ENCODE measurements around the gene TBX20.
"Not testable (repeated sequence)": the region's sequence is repeated elsewhere in the genome, so short reads cannot be mapped to it uniquely, and the experiment has no call there.

TBX20 gene

DNA sequence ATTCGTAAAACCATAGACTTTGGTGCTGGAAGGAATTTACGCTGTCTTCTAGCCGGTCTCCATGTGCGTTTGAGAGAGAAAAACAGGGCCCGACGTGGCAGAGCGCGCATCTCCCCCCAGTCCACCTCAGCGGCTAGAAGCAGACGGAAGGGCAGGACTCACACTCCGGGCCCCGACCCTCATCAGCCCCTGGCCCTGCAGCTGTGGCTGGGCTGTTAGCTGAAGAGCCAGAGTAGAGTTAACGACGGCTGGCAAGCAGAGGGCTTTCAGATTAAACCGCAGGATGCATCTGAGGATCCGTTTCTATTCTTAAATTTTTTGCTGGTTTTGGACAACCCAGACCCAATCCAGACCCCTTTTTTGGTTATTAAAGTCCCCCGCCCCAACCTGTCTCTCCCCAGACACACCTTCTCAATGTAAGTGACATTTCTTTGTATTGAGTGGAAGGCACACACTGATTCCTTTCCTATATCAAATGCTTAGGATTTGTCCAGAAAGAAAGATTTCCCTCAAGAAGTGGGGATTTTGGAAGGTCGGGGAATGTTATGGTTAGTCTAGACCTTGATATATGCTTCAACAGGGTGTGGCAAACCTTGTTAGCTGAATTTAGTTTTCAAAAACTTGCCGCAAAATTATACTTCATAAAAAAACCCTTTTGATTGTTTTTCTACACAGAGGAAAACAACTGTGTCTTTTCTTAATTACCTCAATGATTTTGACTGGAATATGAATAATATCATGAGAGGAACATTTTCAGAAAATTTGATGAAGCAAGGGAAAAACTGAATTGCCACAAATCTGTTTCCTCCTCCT is 1.7 kb upstream of the TBX20 start:
- DNase-seq: no peak

DNA sequence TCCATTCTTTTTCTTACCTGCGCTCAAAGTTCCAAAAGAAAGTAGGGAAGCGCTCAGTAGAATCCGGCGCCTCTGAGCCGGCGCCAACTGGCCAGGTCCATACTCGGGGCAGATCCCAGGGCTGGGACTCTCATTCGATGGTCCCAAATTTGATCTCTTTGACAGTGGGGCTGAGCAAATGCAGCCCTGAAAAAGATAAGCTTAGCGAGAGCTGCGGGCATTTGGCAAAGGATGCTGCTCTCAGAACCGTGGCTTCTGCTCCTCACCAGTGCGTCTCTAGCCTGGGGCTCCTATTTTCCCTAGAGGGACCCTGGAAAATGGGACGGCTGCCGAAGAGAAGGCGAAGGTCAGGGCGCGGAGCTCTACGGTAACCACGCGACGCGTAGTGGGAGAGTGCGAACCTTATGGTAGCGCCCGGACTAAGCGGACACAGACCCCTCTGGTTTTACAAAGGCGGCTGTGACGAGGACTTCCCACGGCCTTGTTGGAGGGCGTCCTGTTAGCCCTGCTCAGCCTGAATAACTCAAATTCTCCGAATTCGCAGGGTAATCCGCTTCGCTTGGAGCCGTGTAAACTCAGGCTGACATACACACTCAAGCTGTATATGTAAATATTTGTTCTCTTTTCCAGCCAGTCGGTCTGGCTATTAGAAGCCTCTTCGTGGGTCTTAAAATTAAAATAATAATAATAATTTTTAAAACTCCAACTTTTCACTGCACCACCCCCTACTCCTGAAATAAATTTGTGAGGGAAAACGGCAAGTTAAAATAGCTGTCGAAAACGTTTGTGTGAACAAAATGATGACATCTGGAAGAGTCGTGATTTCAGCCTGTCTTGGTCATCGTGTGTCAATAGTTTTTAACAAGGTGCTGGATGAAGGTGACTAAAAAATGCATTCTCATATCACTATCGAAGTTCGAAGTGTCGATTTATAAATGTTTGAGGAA is 869 bp upstream of the TBX20 start:
- DNase-seq: no peak

DNA sequence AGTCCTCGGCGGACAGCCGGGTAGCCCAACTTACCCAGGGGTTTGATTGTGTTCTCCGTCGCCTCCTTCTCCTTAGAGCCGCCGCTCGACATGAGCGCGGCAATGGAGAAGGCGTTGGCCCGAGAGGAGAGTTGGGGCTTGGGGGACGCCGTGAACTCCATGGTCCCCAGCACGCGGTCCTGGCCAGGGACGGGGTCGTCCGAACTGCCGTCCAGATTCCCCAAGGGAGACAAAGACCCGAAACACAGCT is 515 bp downstream of the TBX20 start:
- DNase-seq: no peak

DNA sequence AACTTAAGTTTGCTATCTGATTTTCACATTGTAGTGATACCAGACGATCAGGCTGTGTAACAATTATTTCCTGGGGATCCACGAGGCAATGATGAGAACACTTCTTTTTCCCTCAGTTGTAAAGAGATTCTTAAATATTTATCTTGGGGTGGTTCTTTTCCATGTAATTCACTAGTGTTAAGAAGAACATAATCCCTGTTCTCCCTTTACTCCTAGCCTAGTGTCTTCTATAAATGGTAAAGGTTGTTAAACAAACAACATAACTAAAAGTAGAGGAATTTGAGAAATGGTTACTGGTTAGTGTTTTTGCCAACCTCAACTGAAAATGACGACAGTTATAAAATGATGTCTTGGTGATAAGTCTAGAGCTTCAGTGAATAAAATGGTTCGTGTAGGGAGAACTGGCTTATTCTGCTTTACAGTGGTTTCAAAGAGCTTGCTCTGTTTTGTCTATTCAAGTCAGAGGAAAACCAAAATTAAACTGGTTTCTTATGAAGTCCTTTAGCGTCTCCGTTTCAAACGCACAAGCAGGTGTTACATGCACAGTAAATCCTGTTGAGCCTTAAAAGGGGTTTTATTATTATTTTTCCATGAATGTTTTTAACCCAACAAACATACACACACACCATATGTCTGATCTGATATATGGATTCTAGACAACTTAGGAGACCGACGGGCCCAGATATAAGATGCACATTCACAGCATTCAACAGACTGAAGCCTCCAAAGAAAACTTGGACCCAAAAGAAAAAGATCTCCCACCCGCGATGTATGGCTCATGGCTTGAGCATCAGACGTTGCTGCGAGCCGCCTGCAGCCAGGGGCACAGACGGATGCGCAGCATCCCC is 1.1 kb downstream of the TBX20 start:
- no peak for DNase-seq

DNA sequence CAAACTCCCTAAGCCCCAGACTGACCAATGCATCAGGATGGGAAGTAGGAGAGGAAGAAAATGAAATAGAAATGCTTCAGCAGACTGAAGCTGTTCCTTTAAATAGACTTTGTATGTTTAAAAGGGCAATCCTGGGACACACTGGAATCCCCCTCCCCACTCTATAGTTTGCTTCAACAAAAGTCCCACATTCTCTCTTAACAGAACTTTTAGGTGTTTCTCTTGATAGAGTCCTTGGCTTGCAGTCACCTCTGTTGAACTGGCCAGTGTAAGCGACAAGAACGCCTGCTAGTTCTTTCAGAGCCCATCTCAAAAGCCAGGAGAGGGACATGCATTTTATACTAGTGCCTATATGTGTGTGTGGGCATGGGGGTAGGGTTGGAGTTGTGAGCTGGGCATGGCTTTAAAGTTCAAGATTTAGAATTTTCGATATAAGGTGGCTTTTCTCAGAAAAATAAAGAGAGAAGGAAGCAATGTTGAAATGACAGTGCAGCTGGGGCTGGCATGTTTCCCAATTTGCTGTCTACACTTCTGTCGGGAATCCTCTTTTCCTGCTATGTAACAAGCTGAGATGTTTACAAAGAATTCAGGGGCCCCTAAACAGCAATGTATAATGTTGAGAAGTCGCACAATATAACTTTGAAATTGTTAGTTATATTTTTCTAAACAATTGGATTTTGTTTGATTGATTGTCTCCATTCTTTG is 2.1 kb downstream of the TBX20 start:
- DNase-seq: no peak

DNA sequence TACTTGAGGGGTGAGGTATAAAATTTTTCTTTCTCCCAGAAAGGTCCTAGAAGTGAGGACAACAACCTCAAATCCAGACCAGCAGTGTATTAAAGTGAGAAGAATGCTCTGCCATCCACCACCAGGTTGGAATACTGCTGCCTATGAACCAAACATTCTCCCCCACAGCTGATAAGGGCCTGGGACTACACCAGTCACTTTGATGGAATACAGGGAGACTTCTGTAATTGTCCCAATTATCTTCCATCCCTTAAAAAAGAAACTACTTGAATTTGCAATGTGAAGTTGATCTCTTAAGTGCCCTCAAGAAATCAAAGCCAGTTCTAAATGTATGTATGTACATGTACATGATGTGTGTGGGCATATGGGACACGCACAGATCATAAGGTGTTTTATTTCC is 3.0 kb downstream of the TBX20 start:
- DNase-seq: no peak

DNA sequence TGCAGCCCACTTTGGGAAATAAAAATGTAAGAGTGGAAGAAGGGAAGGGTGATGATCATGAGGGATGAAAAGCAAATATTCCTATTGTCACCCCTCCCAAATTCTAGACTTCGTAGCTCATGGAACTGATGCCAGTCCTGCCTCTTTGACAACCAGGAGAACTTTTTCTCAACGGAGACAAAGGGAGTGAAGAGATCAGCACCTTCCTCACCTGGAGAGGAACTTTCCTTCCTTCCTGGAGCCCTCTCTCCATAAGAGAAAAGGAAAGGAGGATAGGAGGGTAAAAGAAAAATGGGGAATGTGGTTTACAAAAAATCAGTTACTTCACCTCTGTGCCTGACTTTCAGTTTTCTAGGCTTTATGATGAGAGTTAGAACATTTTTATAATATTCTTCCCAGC is 3.4 kb downstream of the TBX20 start:
- DNase-seq: no peak

DNA sequence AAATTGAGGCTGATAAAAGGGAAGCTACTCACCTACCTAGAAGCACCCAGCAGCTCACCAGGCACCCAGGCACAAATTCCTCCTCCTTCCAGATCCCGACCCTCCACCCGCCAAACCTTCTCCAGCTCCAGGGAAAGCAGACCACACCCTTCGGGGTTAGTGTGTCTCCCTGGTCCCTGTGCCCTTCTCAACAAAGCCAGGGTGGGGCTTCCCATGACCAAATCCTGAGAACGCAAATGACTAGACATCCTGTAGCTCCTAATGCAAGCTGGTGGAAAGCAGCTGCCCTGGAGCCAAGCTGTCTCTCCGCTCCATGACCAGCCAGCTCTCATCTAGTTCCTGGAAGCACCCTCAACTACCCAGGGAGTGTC is 4.4 kb downstream of the TBX20 start:
- DNase-seq: no peak

DNA sequence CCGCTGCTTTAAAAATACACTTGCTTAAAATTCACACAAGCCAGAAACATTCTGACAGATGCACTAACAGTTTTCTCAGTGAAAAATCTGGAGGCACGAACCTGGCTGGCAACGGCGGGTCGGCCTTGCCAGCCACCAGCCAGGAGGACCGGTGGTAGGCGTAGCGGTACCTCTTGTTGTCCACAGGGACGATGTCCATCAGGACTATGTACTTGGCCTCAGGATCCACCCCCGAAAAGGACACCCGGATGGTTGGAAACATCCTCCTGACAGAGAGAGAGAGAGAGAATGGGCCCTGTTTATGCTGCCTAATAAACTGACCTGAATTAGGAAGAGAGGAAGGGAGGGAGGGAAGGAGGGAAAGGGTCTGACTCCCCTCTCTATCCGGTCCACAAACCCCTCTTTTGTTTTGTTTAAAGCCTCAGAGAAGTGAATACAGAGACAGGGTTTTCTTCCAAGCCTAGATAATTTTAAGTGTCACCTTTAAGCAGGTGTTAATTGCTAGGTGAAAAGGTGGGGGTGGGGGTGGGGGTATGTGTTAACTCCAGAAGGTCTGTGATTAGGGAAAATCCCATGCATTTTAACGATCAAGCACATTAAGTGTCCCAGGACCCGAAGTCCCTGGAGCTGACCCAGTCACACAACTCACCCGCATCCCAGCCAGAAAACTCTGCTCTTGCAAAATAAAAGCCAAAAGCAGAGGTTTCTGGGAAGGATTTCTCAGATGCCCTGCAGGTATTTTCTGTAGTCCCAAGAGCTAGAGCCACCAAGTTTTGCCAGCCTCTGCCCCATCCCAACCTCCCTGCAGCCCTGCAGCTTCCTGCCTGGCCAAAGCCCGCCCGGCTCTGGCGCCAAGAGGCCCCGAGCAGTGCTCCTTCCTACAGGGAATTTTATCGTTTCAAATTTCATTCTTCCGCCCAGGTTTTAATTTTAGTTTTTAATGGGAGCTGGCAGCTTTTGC is 5.0 kb downstream of the TBX20 start:
- no peak for DNase-seq

DNA sequence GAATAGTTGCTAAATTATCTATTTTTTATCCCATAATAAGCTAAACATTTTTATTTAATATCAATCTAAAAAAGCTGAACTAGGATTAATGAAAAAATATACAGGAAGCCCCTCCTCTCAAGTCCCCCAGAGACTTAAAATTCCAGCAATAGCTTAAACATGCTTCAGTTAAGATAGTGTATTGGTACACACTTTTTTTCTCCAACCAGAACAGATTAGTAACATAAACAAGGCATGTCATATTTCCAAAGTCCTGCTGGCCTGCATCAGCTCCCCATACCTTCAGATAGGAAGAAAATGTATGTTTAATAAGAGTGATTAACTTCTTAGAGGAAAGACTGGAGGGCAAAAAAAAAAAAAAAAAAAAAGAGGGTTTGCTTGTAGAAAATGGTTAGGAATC is 7.1 kb downstream of the TBX20 start:
- no peak for DNase-seq

DNA sequence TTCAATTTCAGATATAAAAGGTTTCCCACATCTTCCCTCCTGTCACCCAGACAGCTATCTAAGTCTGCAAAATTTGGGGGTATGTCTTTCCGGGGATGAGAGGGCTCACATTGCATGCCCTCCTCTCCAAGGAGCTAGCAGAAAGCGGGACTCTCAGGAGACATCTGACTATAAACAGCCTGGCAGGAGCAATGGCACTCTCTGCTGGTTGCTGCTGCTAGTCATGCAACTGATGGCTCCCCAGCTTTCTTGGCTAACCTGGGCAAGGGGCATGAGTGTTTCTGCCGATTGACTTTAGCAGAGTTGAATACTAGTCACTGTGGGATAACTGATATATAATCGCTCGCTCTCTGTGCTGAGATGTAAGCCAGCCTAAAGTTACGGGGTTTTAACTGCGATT is 12.0 kb downstream of the TBX20 start:
- DNase-seq: no peak

DNA sequence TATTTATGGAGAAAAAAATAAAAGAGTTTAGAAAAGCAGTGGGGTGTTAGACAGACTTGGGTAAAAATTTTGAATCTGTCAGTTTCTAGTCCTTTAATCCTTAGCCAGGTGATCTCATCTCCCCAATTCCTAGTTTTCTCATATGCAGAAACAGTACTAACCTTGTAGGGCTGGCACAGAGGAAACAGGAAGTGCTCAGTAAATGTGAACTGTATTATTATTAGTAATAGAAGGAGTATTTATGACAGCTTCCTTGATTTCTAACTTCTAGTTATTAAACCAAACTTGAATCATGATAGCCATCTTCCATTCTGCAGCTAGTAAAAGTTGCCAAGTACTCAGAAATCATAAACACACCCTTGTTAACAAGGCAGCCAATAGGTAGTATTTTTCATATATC is 12.5 kb downstream of the TBX20 start:
- no peak for DNase-seq

DNA sequence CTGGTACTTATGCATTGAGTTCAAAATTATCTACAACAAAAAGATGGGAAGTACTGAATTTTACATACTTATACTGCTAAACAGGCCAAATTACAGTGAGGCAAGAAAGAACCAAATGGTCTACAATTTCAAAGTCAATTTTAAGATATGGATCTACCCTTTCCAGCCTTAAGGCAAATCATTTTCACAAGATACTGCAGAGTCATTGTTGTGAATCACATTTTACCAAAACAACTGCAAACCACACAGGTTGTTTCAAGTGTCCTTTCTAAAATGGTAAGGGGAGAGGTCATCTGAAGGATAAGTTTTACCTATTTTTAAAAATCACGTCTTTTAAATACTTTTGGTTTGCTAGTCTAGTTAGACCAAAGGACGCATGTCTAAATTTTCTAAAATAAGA is 12.9 kb downstream of the TBX20 start:
- DNase-seq: not testable (repeated sequence)

DNA sequence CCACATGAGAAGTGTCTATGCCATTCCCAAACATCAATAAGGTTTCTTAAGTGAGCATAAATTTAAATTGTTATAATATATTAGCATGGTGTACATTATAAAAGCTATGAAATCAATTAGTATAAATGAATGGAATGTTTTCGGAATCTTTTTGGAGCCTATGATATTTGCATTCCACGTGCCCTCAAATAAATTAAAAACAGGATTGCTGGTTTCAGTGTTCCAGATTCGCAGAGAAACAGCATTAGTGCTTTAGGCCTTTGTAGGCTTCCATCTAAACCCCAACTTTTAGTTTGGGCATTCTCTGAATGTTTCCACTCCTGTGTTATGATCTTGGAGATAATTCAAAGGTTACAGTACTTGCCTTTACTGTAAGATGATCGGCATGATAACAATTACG is 15.4 kb downstream of the TBX20 start:
- not testable (repeated sequence) for DNase-seq

DNA sequence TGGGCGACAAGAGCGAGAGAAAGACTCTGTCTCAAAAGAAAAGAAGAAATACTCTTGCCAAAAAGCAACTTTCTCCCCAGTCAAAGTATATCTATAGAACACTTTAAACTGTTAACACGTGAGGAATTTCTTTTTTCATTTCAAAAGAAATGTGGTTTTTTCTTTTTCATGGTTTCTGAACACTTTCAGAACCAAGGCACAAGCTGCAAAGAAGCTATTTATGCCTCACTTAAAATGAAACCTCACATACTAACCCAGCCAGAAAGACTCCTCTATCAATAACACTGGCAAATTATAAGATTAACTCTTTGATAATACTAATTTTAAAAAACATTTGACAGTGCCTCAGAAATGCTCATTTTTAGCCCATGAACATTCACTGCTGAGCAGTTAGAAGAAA is 20.9 kb downstream of the TBX20 start:
- no peak for DNase-seq

DNA sequence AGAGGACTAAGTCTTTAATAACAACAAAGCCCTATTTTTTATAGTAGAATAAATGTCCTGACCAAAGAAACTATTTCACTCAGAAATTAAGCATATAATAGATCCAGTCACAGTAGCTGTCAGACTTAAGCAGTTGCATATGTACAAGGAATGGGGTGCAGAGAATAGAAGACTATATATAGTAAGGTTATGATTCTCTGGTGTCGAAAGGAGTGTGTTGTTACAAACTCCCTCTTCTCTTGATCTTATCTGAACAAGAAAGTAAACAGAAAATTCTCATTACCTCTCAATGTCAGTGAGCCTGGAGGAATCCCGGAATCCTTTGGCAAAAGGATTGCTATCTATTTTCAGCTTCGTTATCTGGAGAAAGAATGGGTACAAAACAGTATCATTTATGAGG is 22.7 kb downstream of the TBX20 start:
- not testable (repeated sequence) for DNase-seq

DNA sequence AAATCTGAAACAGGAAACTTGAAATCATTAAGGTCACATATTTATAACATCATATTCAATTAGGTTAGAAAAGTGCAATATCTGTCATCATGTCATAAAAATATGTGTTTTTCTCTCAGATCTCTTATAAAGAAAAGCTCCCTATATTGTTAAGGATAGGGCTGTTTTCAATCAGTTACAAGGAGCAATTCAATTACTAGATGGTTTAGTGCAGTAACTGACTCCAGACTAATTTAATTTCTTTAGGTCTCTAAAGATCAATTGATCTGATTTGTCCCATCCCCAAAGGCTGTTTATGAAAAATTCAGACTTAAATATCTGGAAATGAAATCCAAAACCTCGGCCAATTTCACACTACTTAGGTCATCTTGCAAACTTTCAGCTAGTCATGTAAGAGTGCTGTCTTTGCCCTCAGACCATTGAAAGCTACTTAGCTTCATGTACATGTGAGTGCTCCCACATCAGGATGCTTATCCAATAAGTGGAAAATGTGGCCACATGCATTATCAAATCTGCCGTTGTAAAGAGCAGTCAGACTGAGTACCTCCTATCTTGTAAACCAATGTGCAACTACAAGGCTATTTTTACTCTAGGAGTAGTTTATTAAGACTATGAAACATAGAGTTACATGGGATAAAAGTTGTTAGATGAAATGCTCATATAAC is 24.7 kb downstream of the TBX20 start:
- not testable (repeated sequence) for DNase-seq

DNA sequence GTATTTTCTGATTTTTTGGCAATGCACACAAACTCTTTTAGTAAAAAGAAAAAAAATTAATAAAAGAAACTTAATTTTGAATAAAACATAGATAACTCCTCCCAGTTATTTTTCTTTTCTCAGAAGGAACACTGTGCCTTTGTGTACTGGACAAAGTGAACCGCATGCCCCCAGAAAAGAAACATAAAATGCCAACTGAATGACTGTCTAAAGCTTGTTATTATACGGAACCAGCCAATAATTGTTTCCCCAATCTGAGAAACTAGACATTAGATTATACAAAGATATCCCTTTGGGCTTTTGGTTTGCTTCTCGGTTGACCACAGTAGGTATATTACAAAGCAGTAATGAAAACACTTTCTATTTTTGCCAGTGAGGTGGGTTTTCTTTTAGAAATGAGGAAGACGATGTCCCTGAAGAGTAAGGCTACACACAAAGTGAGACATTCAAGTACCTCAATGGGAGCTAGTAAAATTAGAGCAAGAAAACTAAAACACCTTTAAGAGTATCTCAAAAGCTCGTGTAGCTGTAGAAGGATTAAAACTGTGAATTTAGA is 25.3 kb downstream of the TBX20 start:
- not testable (repeated sequence) for DNase-seq

DNA sequence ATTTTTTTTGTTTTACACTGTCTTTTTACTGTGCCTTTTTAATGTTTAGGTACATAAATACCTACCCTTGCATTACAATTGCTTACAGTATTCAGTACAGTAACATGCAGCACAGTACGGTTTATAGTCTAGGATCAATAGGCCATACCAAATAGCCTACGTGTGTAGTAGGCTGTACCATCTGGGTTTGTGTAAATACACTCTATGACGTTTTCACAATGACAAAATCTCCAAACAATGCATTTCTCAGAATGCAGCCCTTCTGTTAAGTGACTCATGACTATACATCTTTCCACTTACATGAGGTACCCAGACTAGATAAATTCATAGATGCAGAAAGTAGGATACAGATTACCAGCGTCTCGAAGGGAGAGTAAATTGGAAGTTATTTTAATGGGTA is 26.5 kb downstream of the TBX20 start:
- DNase-seq: not testable (repeated sequence)

DNA sequence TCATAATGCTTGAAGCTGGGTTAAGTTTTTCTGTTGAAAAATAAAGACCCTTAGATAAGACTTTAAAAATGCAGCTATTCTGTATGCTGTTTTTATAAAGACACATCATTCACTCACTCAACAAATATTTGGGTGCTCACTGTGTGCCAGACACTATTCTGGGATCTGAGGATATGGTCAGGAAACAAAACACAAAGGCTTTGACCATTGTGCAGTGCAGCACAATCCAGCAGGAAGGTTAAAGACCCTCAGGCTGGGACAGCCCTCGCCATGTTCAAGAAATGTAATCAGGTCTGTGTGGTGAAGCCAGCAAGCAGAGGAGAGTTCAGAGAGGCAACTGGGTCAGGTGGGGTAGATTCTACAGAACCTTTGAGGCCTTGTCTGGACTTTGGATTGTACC is 31.5 kb downstream of the TBX20 start:
- not testable (repeated sequence) for DNase-seq

DNA sequence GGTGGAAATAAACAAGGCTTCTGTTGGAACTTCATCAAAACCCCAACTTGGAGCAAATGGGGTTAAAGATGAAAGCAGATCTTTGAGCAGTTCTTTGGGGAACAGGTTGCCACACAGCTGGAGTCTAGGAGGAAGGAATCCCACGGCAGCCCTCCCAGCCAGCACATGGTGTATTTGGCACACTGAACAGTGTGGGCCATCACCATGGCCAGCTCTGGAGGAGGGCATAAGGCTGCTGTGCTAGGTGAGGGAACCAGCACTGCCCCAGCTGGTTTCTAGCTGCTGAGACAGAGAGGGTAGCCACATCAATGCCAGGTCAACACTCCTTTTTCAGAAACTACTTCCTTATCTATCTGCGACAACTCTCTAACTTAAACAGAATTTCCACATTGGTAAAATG is 33.7 kb downstream of the TBX20 start:
- DNase-seq: not testable (repeated sequence)

Data from CD4-positive, alpha-beta T cell treated with Interleukin-10 for 1 hour (primary cell).